CD4-positive, alpha-beta T cell treated with Interferon alpha-2 for 1 hour (primary cell): ENCODE results near the gene STK17A.

ENCODE experiments used
- DNase-seq, 2 donors: peaks; one replicate each; pipeline ENCODE4 v3.0.0-alpha.2; 2020 to 2022

The STK17A gene

DNA sequence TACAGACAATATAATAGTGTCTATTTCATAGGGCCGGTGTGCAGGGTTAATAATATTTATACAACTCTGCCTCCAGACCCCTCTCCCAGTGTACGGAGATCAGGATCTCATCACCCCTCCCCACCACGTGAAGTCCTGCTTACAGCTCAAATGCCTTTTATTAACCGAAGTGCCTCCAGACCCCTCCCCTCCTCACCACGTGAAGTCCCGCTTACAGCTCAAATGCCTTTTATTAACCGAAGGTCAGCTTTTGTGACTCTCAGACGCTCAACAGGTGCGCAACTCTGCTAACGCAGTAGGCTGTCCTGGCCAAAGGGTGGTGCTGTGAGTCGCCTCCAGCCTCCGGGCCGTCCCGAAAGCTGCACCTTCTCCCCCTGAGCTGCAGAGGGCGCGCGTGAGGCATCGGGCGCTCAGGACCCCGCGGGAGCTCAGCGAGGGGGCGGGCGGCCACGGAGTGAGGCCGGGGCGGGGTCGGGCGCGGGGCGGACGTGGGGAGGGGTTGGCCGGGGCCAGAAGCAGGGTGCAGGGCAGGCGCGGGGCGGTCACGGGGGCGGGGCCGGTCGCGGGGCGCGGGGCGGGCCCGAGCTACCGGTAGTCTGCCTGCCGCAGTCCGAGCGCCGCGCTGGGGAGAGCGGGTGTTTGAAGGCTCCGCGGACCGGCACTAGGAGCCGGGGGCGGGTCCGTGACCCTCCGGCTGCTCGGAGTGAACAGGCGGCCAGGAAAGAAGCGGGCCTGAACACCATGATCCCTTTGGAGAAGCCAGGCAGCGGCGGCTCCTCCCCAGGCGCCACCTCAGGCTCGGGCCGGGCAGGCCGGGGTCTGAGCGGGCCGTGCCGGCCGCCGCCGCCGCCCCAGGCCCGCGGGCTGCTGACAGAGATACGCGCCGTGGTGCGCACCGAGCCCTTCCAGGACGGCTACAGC, at the start of gene STK17A:
Gene STK17A (plus strand): TSS at position 606 of the 921 bp plus-strand sequence. CDS start 136 bp downstream, at position 742.
- peak; percentile 94 to 97 for DNase-seq

DNA sequence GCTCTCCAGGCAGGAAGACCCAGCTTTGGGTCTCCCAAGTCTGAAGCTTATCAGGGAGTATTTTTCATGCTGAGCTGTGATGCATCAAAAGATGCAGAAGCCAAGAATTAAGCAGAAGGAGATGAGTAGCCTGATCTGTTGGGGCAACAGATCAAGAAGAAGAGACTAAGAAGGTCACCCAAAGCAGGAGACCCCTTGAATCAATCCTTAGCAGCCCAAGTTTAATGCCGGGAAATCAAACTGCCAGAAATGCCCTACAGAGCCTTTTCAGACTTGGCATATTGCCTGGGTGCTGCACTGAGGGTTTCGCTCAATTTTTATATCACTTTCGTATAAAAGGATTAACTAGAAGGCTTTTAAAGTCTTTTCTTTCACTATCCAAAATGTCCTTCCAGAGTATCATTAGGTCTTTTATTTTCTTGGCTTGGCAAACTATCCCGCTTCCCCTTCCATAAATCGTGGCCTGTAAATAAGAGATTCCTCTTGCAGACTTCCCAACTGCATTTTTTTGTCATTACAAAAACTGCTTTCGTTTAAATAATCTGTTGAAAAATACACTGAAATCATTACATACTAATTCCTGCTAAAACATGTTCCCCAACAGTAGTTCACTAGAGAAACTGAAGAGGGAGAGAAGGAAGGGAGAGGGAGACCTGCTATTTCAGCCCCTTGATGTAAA, 49.0 kb upstream of the STK17A start:
- no peak for DNase-seq

DNA sequence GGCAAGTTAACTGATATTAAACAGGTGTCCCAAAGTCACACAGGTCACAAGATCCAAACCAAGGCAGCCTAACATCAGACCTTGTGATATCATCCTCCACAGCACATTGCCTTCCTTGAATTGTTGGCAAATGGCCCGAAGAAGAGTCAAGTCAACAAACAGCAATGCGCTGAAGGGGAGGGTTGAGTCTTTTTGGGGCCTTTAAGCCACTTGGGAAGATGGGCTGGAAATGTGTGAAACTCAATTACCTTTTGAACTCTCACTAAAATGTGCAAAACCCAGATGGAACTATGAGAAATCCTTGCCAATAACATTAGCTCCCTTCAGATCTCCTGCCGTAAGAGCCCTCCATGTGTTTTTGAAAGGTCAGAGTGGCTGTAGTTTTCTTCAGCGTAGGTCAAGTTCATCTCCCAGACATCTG, 47.9 kb upstream of the STK17A start:
- DNase-seq, result no peak

DNA sequence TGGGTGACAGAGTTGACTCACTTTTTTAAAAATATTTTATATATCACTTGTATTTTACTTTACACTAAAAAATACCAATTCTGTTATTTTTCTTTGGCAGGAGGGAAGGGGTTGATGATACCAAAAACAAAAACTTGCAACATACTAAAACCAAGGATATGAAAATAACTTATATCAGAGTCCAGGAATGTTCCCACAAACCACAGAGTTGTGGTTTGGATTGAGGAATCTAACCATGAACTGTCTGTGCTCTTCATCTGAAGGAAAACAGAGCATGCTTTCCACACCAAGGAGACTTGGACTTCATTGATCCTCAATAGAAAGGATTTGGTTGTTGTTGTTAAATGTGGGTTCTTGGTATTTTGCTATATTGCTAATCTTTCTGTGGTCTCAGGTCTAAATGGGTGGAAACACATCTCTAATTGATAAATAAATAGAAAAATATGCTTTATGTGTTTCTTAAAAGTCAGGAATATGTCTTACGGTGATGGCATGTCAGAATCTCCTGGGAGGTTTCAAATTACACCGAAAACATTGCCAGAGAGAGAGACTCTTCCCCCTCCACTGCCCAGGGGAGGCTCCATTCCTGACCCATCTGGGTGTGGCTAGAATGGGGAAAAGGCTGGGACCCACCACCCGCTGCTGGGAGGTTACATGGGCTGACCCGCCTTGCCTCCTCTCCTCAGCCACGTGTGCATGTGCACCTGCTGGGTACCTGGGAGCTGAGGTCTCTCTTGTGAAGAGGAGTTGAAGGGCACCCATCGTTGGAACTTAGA, 46.9 kb upstream of the STK17A start:
- no peak for DNase-seq

DNA sequence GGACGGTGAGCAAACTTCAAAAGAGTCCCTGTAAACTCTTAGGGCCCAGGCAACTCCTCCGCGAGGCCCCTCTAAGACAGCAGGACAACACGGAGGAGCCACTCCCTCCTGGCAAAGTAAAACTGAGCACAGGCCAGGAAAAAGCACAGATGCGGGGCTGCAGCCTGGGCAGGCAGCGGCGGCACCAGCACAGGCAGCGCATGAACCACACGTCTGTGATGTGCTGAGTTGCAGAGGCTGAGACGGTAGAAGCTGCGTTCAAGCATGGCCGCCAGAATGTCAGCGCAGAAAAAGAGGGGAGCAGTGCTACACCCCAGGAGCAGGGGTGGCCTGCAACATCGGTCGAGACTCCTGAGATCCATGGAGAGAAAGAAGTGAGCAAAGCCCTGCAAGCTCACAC, 46.1 kb upstream of the STK17A start:
- DNase-seq, result no peak

DNA sequence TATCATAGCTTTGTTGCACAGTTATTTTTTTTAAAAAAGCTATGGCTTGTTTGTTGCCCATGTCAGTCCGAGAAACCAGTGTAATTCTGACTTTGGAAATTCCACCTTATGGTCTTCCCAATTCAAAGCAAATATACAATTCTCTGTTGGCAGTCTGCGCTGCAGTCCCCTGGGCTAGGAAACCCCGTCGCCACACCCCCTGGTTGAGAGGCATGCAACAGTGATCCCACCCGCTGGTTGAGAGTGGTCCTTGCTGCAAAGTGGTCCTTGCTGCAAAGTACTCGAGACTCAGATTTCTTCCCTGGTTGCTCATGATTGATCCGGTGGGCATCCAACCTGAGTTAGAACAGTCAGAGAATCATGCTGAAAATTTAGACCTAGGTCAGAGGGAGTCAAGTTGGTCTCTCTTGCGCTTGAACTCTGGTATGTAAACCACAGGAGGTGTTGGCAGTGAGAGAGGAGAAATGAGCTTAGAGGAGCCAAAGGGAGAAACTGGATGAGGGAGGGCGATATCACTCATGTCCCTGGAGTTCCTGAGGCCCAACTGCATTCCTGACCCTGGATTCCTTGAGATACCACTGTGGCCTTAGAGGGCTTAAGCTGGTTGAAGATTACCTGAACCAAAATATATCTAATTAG, 45.0 kb upstream of the STK17A start:
- no peak for DNase-seq

DNA sequence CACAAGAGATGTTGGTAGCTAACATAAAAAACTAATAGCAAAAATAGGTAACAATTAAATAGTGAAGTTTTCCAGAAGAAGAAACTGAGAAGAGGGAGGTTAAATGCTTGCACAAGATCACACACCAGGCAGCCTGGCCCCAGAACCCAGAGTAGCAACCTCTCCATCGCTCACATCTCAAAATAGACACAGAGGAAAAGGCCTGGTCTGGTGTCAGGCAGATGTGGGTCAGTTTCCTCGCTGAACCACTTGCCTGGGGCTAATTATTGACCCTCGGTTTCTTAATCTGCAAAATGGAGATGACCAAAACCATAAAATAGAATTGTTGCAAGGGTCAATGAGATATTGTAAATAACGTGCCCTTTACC, 44.5 kb upstream of the STK17A start:
- DNase-seq, result no peak

DNA sequence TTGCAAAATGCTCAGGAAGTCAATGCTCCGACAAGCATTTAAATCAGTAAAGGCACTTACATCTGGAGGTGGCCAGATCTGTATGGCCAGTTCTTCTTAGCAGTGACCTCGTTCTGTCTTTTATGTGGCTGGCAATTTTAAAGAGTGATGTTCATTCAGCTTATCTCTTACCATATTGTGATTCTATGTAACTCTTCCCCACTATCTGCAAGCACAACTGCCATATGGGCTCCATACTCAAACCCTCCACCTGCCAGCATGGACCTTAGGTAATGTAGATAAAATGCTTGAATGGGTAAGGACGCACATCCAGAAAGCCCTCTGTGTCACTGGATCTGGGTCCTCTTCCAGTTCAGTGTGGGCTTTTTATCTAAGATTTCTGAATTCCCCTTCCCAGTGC, 42.4 kb upstream of the STK17A start:
- DNase-seq, result no peak

DNA sequence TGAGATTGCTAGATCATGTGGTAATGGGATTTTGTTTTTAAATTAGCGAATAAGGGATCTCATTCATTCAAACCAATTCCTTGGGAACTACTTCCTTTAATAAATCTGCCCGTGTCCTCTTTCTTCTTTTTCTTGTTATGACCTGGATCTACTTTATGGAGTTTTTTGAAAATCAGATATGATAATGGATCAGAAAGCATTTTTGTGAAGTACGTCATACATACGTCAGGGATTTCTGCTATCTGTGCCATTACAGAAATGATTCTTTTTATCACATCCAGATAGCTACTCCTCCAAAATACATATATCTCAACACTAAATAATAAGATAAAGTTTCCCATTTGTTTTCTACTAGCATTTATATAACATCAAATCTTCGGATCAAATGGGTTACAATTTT, 40.2 kb upstream of the STK17A start:
- no peak for DNase-seq

DNA sequence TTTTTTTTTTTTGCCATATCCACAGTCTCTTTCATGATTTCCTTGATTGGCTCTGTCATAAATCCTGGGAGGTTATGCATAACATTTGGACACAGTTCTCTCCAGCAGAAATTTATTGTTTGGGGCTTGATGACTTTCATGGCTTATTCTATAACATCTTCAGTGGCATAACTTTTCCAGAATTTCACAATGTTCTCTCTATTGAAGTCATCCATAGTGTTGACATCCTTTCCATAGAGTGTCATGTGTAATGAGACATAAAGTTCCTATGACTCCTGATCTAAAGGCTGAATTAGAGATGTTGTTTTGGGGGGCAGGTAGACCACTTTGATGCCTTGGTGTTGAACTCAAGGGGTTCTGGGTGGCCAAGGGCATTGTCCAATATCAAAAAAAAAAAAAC, 36.7 kb upstream of the STK17A start:
- no peak for DNase-seq

DNA sequence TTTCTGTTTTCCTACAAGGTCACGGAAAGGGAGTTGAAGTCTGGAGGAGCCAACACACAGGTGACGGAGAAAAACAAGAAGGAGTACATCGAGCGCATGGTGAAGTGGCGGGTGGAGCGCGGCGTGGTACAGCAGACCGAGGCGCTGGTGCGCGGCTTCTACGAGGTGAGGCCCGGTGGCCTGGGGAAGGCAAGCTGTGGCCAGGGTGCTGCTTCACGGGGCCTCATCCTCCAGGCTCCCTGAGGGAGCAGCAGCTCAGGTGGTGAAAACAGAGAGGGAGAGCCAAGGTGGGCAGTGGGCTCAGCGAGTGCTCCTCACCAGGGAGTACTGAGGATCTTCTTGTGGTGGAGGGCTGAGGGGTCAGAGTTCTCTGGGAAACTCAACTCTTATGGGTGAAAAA, 32.5 kb upstream of the STK17A start:
- no peak for DNase-seq

DNA sequence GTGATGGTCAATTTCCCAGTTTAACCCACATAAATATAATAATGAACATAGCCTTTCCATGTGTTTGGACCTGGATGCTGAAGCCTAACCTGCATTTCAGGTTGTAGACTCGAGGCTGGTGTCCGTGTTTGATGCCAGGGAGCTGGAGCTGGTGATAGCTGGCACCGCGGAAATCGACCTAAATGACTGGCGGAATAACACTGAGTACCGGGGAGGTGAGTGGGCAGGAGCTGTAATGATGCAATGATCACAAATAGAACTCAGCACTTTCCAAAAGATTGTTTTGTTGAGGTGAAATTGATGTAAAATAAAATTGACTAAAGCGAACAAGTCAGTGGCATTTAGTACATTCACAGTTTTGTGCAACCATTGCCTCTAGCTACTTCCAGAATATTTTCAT, 30.8 kb upstream of the STK17A start:
- no peak for DNase-seq

DNA sequence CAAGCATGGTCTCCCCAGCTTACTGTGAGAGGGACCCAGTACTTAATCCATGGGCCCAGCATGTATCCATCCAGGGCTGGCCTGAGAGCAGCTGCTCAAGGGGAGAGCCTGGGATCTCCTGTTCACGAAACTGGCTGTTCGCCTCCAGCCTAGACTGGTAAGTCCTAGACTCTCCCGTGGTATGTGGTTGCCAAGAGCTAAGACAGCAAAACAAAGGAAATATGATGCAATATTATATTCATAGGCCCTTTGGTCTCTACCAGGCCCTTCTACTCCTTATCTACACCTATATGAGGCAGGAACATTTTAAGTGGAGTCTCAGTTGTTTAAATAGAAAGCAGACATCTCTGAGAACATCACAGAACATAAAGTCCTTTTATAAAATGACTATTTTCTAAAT, 28.9 kb upstream of the STK17A start:
- no peak for DNase-seq

DNA sequence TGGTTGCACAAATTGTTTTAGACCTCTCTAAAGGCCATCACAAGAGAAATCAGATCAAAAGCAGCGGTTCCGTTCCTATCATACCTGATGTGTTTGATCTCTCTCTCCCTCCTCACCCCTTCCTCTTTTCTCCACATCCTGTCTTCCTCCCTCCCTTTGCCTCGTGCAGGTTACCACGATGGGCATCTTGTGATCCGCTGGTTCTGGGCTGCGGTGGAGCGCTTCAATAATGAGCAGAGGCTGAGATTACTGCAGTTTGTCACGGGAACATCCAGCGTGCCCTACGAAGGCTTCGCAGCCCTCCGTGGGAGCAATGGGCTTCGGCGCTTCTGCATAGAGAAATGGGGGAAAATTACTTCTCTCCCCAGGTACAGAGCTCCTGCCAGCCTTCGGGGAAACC, 28.5 kb upstream of the STK17A start:
- peak in 1 of 2 donors; percentile 2 for DNase-seq

DNA sequence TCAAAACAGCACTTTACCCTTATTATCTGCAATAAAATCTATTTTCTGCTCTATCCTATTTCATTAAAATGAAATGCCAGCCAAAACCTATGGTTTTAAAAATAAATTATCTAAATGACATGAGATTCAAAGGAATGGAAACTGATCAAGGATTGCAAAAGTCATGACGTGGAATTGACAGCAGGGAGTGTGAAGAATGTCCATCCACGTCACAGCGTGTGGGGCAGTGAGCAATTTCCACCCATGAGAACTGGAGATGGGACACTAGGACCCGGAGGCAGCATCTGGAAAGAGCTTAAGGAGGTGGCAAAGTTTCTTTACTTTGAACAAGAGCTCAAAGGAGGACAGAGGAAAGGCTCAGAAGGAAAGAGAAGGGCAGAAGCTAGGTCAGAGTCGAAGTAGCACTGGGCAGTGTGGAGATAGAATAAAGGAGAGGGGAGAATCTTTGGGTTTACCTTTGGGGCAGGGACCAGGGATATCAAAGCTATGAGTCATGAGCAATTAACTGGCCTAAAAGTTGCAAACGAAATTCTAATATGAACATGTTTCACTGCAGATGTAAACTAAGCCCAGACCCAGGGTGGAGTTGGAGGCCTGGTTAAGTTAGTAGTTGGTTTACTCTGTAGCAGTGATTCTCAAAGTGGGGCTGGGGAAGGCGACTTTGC, 24.9 kb upstream of the STK17A start:
- DNase-seq, result no peak

DNA sequence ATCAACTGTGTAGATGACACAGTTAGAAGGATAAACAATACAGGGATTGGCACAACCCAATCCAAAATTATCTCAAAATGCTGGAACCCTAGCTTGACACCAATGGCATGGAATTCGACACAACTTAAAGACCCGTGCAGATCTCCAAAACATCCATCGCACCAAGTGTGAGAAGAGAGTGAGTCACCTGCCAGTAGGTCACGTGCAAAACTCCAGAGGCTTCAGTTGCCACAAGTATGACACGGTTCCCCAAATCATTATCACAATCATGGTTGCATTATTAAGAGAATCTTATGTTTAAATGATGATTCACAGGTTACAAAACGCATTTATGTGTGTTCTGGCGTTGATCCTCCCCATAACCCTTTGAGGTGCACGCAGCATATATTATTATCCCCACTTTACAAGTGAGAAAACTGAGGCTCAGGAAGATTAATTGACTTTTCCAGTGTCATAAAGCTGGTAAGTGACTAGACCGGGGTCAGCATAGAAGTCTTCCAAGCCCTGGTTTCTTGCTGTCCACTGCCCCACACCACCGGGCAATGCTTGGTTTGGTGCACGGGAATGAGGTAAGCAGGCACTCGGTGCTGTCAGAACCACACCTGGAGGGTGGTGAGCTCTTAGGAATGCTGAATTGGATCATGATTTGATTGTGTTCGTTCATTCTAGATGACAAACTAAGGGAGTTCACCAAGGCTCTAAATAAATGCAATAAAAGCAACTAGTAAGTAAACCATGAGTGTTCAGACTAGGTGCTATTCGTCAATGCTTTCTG, 23.6 kb upstream of the STK17A start:
- no peak for DNase-seq

DNA sequence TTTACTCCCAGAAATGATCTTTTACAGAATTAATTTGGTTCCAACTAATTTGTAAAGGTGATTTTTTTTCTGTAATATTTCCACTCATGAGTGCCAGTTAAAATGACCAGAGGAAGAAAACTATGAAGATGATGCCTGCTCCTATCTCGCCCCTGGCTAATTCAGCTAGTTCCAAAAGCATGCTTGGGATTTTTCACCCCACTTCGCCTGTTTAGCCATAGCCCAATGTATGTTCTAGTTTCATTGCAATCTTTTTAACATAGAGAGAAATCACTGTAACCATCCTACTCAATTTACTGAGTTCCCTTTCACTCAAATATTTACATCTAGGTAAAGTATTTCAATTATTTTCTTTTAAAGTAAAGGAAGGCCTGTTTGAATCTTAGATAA, 23.0 kb upstream of the STK17A start:
- DNase-seq, result no peak

DNA sequence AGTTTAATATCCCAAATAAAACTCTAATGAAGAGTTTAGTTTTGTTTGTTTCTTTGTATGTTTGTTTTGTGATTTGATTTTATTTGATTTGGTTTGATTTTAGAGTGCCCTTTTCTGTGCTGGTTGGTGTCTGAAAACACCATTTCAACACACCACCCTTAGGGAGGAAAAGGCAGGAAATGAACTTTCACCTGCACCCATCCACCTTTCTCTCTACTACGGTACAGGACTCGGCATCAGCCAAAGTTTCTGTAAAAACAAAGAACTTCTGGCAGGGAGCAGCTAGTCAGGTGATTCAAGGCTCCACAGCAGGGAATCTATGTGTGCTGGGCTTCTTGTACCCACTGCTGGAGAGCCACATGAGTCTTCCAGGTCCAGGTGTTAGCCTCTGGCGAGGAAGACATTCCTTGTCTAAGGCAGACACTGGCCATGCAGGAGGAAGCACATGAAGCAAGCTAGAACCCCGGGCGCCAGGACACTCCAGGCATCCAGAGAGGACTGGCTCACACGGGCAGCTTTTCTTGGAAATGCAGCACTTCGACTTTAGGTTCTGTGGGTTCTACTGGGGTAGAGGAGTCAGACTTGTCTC, 22.1 kb upstream of the STK17A start:
- DNase-seq, result no peak

DNA sequence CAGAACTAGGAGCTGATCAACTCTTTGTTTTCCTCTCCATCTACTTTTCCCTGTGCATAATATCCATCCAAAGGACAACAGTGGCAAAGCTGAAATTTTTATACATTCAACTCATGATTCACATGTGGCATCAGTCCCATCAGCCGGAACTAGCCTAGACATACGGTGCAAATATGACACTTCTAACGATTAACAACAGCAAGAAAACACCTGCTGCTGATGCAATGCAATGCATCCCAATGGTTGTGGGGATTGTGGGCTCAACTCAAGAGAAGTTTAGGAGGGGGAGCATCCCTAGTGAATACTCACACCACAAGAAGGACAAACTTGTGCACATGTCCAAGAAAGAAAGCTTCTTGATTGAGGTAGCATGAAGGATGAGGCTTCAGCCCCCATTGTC, 20.5 kb upstream of the STK17A start:
- DNase-seq, result no peak

DNA sequence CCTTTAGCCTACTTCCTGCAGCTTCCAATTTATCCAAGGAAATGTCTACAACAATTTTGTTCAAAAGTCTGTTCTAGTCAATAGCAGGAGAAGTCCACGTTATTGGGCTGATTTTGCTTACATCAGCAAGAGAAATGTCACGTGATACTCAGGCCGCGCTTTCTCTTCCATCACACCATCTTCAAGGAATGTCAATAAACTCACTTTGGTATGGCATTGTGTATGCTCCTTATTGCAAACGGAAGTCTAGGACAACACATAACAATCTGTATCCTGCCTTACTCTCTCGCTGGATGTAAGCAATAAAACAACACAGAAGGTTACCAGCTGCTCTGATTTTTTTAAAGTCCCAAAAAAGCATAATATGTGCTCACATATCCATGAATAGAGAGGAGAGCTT, 17.1 kb upstream of the STK17A start:
- DNase-seq, result no peak

DNA sequence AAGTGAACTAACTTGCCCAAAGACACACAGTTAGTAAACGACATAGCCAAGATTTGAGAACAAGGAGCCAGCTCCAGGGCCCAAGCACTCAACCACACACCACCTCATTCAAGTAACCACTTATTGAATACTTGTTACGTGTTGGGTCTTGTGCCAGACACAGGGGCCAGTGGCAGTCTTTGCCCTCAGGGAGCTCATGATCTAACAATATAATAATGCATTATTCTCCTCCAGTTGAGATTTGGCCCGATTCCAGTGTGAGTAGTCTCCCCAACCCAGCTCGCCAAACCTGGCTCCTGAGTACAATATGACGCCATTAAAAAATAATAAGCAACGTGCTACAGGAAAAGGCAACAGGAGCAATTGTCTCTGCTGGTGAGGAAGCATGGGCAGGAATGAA, 14.4 kb upstream of the STK17A start:
- DNase-seq, result no peak
